ENCODE measurements around the gene ASB18.
"Not testable (repeated sequence)": the region's sequence is repeated elsewhere in the genome, so short reads cannot be mapped to it uniquely, and the experiment has no call there.

The ASB18 gene, protein sequence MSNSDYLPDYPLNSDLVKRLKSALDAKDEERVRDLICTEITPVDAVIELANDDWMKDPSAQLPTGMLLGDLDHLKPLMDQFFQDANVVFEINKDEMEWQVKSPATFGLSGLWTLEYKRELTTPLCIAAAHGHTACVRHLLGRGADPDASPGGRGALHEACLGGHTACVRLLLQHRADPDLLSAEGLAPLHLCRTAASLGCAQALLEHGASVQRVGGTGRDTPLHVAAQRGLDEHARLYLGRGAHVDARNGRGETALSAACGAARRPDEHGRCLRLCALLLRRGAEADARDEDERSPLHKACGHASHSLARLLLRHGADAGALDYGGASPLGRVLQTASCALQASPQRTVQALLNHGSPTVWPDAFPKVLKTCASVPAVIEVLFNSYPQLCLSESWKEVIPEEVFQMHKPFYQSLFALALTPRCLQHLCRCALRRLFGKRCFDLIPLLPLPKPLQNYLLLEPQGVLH

GRCh38 chr2:236264256-236264655, at the start of gene ASB18:
Gene ASB18, minus strand, starts transcription at chr2:236264406. Its CDS starts 61 bp downstream, at chr2:236264345.
- in situ Hi-C loops (cut with HindIII; ENCODE audit: low sequenced_read_pairs) = no loop called here

DNA sequence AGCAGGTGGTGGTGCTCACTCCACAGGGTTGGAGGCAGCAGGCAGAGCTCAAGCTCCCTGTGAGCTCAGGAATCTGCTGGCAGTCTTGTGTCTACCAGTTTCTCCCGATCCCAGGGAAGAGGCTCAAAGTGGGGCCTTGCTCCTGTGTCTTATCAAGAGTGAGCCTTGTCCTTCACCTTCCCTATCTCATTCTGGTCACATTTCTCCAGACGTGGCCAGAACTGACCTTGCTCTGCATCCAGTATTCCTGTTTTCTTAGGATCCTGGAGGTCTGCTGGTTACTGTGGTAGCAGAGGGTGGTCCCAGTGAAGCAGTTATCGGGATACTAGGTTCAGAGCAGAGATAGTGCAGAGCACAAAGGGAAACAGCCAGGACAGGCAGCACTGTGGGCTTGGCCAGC, 47.1 kb upstream of the ASB18 start:
- in situ Hi-C loops (cut with HindIII; ENCODE audit: low sequenced_read_pairs) = no loop called here

DNA sequence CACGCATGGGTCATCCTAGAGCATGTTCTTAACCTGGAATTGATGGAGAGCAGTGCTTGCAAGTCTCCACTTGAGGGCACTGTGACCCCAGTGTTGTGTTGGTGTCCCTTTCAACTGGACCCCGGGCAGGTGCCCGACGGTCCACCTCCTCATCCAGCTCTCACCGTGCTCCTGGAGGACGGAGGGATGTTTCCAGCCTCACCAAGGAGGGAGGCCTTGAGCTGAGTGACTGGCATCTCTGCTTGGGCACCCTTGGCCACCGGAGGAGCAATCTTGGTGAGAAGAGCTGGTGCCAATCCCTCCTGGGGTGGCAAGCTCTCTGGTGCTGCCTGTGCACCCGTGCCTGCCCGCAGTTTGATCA, 45.4 kb upstream of the ASB18 start:
- in situ Hi-C loops (cut with HindIII; ENCODE audit: low sequenced_read_pairs) = no loop called here

- in situ Hi-C loops (cut with HindIII; ENCODE audit: low sequenced_read_pairs) = no loop called here
These were observed 44.9 kb upstream of the ASB18 start for GRCh38 chr2:236308855-236309668.

DNA sequence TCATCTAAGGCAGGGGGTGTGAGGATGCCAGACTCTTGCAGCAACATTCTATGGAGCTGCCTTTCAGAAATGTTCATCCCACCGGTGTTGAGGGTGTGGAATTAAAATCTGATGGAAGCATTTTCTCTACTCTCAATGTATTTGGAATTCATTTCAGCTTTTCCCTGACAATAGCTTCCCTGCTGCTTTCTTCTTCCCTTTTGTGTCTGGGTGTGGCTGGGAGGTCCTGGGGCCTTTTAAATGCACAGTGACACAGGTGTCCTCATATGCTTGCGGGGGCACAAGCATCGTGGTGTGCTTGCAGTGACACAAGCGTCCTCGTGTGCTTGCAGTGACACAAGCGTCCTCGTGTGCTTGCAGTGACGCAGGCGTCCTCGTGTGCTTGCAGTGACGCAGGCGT, 43.4 kb upstream of the ASB18 start:
- in situ Hi-C loops (cut with HindIII; ENCODE audit: low sequenced_read_pairs) = no loop called here

DNA sequence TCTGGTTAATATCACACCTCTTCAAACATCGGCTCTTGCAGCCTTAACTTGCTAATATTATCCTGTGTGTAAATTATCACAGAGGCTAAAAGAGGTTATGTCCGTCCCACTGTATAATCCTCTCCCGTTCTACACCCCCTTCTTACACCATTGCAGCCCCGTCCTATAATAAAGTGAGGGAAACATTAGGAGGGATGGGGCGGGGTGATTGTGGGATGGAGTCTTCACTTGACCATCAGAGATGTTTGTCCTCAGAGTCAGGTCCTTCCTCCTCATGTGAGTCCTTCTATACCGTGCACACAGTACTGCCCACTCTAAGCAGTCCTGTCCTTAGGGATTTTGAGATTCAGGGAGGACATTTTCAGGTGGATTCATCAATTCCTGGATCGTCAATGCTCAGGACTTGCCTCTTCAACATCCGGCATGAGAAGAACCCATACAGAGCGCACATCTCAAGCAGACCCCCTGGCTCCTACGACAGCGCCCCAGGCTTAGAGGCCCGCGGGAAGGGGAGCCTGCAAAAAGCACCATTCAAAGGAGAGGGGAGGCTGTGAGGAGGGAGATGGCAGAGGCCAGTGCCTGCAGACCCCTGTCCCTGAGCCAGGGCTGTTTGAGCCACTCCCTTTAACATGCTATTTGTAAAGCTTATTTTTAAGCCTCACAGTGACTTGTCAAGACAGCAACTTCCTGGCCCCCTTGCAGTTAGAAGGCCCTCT, 42.8 kb upstream of the ASB18 start:
- in situ Hi-C loops (cut with HindIII; ENCODE audit: low sequenced_read_pairs) = no loop called here

DNA sequence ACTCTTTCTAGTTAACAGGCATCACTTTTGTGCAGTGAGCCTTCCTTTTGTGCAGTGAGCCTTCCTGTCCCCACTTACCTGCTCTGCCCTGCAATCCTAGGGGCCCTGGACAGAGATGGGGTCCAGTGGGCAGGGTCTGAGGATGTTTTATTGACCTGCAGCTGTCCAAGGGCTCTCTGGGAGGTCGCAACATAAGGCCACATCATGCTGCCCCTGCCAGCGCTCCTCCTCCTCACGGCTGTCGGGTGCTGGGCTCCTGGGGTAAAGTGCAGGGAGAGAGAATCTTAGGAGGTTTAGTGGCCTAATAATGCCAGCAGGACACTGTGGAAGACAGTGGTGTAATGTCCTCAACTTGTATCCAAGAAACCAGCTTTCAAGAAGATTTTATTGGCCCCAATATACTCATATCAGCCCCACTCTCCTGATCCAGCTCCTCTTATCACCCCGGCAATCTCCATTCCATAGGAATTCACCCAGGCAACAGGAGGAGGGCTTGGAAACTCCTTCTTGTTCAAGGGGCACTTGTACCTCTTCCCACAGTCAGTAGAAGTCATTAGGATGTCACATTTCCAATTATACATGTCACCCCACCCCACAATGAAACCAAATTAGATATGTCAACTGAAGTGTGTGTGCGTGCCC, 41.9 kb upstream of the ASB18 start:
- in situ Hi-C loops (cut with HindIII; ENCODE audit: low sequenced_read_pairs) = no loop called here

DNA sequence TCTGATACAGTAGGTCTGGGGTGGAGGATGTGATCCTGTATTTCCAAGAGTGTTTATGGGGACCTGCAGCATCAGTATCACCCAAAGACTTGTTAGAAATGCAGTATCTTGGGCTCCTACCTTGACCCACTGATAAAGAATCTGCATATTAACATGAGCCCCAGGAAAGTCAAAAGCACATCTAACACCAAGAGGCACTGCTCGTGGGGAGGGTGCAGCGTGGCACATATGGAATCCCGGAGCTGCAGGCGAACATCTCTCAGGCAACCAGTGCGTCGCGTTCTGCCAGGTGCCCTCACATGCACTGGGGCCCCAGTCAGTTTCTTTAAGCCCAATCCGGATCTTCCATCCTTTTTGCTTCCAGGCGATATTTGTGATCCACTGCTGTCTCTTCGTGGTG, 41.3 kb upstream of the ASB18 start:
- in situ Hi-C loops (cut with HindIII; ENCODE audit: low sequenced_read_pairs) = no loop called here

DNA sequence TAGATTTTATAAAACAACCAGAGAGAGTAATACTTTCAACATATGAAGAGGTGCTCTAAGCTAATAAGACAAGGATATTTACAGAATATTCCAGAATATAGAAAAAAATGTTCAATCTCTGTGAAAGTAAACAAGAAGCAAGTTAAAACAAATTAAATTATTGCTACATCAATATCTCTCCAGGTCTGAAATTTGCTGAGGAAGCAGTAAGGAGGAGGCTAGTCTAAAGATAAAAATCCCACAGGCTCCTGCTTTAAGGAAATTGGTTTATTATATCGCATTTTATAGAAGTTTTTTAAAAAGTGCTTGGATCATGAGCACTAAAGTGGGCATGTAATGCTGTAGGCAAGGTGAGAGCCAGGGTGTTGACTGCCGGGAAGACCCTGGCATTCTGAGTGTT, 39.7 kb upstream of the ASB18 start:
- in situ Hi-C loops (cut with HindIII; ENCODE audit: low sequenced_read_pairs) = no loop called here

DNA sequence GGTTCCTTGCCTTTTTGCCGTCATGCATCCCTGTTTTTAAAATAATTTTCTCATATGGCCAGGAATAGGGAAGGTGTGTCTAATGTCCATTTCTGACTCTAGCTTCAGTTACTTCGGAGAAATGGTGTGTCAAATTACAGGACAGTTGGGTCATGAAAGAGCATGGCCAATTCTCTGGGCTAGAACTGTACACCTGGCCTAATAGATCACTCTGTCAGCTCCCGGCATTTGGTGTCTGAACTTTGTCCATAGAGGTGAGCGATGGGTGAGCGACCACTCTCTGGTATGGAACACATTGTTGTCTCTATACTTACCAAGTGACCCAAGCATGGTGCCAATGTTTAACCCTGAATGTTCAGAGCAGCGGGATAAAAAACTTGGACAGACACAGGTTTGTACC, 38.3 kb upstream of the ASB18 start:
- in situ Hi-C loops (cut with HindIII; ENCODE audit: low sequenced_read_pairs) = no loop called here

DNA sequence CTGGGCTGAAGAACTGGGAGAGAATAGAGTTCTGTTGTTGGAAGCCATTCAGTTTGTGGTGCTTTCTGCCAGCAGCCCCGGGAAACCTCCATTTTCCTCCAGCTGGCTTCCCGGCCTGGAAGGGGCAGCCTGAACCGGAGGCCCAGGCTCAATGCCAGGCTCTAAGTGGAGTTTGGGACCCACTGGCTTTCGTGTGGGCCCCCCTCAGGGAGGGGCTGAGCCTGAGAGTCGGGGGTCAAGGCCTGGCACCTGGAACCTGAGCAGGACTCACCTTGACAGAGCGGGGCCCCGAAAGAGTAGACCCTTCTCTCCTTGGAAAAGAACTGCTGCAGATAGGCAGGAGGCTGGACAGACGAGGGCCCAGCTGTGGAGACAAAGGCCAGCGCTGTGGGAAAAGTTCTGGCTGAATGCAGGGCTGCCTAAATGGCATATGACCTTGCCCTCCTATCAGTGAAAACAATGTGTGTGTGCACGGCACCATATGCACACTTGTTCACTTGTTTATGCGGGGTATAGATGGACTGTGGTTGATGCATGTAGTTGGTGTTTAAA, 34.8 kb upstream of the ASB18 start:
- in situ Hi-C loops (cut with HindIII; ENCODE audit: low sequenced_read_pairs) = no loop called here

DNA sequence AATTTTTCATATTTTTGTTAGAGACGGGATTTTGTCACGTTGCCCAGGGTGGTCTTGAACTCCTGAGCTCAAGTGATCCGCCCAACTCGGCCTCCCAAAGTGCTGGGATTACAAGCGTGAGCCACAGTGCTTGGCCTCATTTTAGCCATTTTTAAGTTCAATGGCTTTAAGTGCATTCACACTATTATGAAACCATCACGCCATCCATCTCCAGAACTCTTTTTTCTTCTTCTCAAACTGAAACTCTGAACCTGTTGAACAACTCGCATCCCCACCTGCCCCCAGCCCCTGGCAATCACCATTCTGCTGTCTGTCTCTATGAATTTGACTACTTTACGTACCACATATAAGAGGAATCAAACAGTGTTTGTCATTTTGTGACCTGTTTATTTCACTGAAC, 31.3 kb upstream of the ASB18 start:
- in situ Hi-C loops (cut with HindIII; ENCODE audit: low sequenced_read_pairs) = no loop called here

DNA sequence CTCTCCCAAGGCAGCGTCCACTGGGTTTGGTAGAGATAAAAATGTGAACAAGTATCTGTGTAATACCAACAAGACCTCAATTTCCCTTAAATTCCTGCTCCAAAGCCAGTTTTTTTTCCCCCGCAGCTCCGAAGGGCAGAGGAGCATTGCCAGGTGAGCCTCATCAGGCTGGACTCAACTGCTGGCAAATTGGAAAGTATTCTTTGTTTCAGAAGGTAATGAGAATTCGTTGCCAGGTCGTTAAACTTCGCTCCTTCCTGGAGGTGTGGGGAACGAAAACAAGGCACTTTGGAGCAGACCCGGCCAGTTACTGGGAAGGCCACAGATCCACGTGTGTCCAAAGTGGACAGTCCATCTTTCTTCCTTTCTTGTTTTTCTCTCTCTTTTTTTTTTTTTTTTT, 30.4 kb upstream of the ASB18 start:
- in situ Hi-C loops (cut with HindIII; ENCODE audit: low sequenced_read_pairs) = no loop called here

GRCh38 chr2:236293241-236293810, 29.1 kb upstream of the ASB18 start:
- in situ Hi-C loops (cut with HindIII; ENCODE audit: low sequenced_read_pairs) = no loop called here

DNA sequence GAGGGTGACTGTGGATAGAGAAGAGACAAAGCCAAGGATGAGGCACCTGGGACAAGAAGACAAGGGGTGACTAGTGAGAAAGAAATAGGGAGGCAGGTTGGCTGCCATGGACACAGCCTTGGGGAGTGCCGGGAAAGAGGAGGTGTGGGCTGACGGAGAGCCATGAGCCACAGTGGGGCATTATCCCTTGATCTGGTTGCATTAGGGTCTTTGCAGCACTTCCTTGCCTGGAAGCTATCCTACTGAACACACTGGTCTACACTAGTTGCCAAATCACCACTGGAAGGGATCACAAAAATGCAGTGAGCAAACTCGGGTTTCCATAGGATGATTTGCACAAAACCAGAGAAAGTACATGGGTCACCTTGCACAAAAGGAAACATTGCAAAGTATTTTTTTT, 27.7 kb upstream of the ASB18 start:
- in situ Hi-C loops (cut with HindIII; ENCODE audit: low sequenced_read_pairs) = no loop called here

DNA sequence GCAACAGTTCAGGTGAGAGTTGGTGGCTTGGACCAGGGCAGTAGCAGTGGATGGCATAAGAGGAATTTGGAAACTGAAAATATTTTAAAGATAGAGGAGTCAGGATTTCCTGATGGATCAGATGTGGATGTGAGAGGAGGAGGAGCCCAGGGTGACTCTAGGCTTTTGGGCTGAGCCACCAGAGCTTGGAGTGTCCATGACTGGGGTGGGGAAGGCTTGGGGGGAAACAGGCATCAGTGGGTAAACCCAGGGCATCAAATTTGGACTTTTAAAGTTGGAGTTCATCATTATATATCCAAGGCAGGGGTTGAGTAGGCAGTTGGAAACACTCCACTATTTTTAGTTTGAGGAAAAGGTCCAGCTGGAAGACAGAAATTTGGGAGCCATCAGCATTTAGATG, 27.3 kb upstream of the ASB18 start:
- in situ Hi-C loops (cut with HindIII; ENCODE audit: low sequenced_read_pairs) = no loop called here

GRCh38 chr2:236290742-236291425, 26.7 kb upstream of the ASB18 start:
- in situ Hi-C loops (cut with HindIII; ENCODE audit: low sequenced_read_pairs) = no loop called here

- in situ Hi-C loops (cut with HindIII; ENCODE audit: low sequenced_read_pairs) = no loop called here
These were observed 25.7 kb upstream of the ASB18 start for GRCh38 chr2:236289766-236290462.

DNA sequence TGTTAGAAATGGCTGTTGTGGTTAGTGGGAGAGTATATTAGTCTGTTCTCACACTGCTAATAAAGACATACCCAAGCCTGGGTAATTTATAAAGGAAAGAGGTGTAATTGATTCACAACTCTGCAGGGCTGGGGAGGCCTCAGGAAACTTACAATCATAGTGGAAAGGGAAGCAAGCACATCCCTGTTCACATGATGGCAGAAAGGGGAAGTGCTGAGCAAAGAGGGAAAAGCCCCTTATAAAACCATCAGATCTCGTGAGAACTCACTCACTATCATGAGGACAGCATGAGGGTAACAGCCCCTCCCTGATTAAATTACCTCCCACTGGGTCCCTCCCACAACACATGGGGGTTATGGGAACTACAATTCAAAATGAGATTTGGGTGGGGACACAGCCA, 24.2 kb upstream of the ASB18 start:
- in situ Hi-C loops (cut with HindIII; ENCODE audit: low sequenced_read_pairs) = not testable (repeated sequence)
